Endothelial cell of umbilical vein (primary cell): Measurements from ENCODE around the gene NUP62. TPM values are rescaled to one million over a fixed set of nuclear protein-coding genes. Genes with fewer than 3 reads are reported as not detected.

Experiments used
- BruUV-seq: library from RNA; stranded (reverse); fragments of 400-500 nt; replicated peaks from 2 replicates; lab custom pipeline; 2021; lab: Mats Ljungman, UMichigan
- CTCF ChIA-PET: fragments of 300-600, 350-600 bp; sonication (Branson Sonifier 250); formaldehyde crosslinking; loops from one replicate; lab custom pipeline; 2021; ENCODE audit warnings: antibody characterized with exemption, inconsistent platforms; lab: Charles Lee
- POLR2A ChIA-PET: fragments of 300-600, 350-600 bp; sonication (Branson Sonifier 250); formaldehyde crosslinking; loops from one replicate; lab custom pipeline; 2021; ENCODE audit warnings: antibody characterized with exemption, inconsistent platforms; lab: Charles Lee
- DNase-seq: peaks from one replicate; pipeline ENCODE4 v3.0.0-alpha.2; 2011; ENCODE audit warnings: low read depth, low spot score
- FAIRE-seq: peaks from 2 replicates; lab custom pipeline; 2011; peaks lifted over from hg19 to GRCh38; lab: Jason Lieb, UNC
- H2AFZ ChIP-seq: 2 replicates; pipeline ENCODE4 v1.6.0; 2012; ENCODE audit warnings: low read depth, low read length, control low read depth, inconsistent platforms
- H3K27ac ChIP-seq: 2 replicates; pipeline ENCODE4 v1.5.1; 2011; ENCODE audit warnings: low read depth, mild to moderate bottlenecking, control low read depth, low read length, moderate library complexity; ENCODE audit not compliant: insufficient read depth
- H3K27me3 ChIP-seq, 2 experiments: 2 replicates each; pipeline versions ENCODE4 v1.6.0 to v1.6.1; 2011; ENCODE audit warnings: low read length in 2 of 2, mixed read lengths in 1 of 2; ENCODE audit not compliant: control insufficient read depth in 2 of 2, insufficient read depth in 2 of 2
- H3K36me3 ChIP-seq, 2 experiments: 2 replicates in 1 of 2; 3 replicates in 1 of 2; pipeline ENCODE4 v1.5.1; 2011; ENCODE audit warnings: low read length in 2 of 2, mild to moderate bottlenecking in 1 of 2, moderate library complexity in 1 of 2; ENCODE audit not compliant: control insufficient read depth in 2 of 2, insufficient read depth in 2 of 2; ENCODE audit errors: extremely low read depth in 1 of 2
- H3K4me1 ChIP-seq: 3 replicates; pipeline ENCODE4 v1.5.1; 2011; ENCODE audit warnings: mild to moderate bottlenecking, low read length; ENCODE audit not compliant: control insufficient read depth, insufficient read depth; ENCODE audit errors: extremely low read depth
- H3K4me2 ChIP-seq: 2 replicates; pipeline ENCODE4 v1.6.1; 2011; ENCODE audit warnings: low read length, control low read depth, mixed read lengths; ENCODE audit not compliant: insufficient read depth
- H3K4me3 ChIP-seq, 3 experiments: fragments of 200-600 bp in 1 of 3; sonication (generic), shearing (Covaris generic) in 1 of 3; replicated peaks in 1 of 3; 2 replicates each; pipeline ENCODE4 v1.5.1; 2011 to 2016; ENCODE audit warnings: control low read depth in 3 of 3, low read length in 3 of 3, mild to moderate bottlenecking in 2 of 3, inconsistent platforms in 1 of 3, low read depth in 1 of 3, moderate library complexity in 1 of 3; ENCODE audit not compliant: insufficient read depth in 1 of 3
- H3K79me2 ChIP-seq: 2 replicates; pipeline ENCODE4 v1.6.0; 2012; ENCODE audit warnings: low read length, inconsistent platforms; ENCODE audit not compliant: control insufficient read depth, insufficient read depth
- H3K9ac ChIP-seq: replicated peaks from 2 replicates; pipeline ENCODE3; 2011; ENCODE audit warnings: low read length, control low read depth; ENCODE audit not compliant: insufficient read depth; ENCODE audit errors: extremely low read depth
- H3K9me1 ChIP-seq: replicated peaks from 3 replicates; pipeline ENCODE4 v1.6.0; 2011; ENCODE audit warnings: mild to moderate bottlenecking, low read length; ENCODE audit not compliant: control insufficient read depth, insufficient read depth; ENCODE audit errors: extremely low read depth
- H3K9me3 ChIP-seq: replicated peaks from 2 replicates; pipeline ENCODE4 v1.5.1; 2012; ENCODE audit warnings: low read length, inconsistent platforms; ENCODE audit not compliant: control insufficient read depth, insufficient read depth
- H4K20me1 ChIP-seq: replicated peaks from 2 replicates; pipeline ENCODE3; 2011; ENCODE audit warnings: mild to moderate bottlenecking, low read length; ENCODE audit not compliant: control insufficient read depth, insufficient read depth; ENCODE audit errors: extremely low read depth
- EZH2 ChIP-seq: IDR thresholded peaks from 2 replicates; pipeline ENCODE4 v1.6.1; 2012; ENCODE audit warnings: borderline replicate concordance, low read depth, mild to moderate bottlenecking, moderate library complexity, low read length, inconsistent platforms; ENCODE audit not compliant: severe bottlenecking
- FOS ChIP-seq: IDR thresholded peaks from 2 replicates; pipeline ENCODE4 v1.6.1; 2011; ENCODE audit warnings: mild to moderate bottlenecking, low read length, moderate library complexity, borderline replicate concordance; ENCODE audit not compliant: insufficient read depth
- GATA2 ChIP-seq: IDR thresholded peaks from 2 replicates; pipeline ENCODE4 v1.7.0; 2011; ENCODE audit warnings: low read depth, mild to moderate bottlenecking, moderate library complexity, mixed read lengths, low read length; ENCODE audit not compliant: insufficient read length, insufficient read depth
- JUN ChIP-seq: IDR thresholded peaks from 2 replicates; pipeline ENCODE4 v1.6.1; 2011; ENCODE audit warnings: borderline replicate concordance, low read depth; ENCODE audit not compliant: insufficient read length, insufficient read depth
- MYC ChIP-seq: IDR thresholded peaks from one replicate; pipeline ENCODE4 v1.6.1; 2011; ENCODE audit warnings: mild to moderate bottlenecking, low read depth, low read length
- POLR2A ChIP-seq: IDR thresholded peaks from 2 replicates; pipeline ENCODE4 v1.6.1; 2012; ENCODE audit warnings: low read depth, mild to moderate bottlenecking, control low read depth, low read length
- POLR2AphosphoS5 ChIP-seq: IDR thresholded peaks from 2 replicates; pipeline ENCODE4 v1.6.1; 2012; ENCODE audit warnings: low read depth, mild to moderate bottlenecking, control low read depth, low read length, moderate library complexity; ENCODE audit not compliant: insufficient read depth
- dilution Hi-C: fragments of 300-500 bp; cut with MboI; formaldehyde crosslinking; loops from one replicate; pipeline ENCODE4 v1.15.0; 2019; ENCODE audit warnings: low sequenced_read_pairs; ENCODE audit not compliant: extremely low pct_ligation_motif_present
- intact Hi-C: fragments of 100-400 bp; cut with micrococcal nuclease; formaldehyde crosslinking; loops from one replicate; pipeline ENCODE4 v1.10.0; 2022
- polyA plus RNA-seq, 4 experiments: library from polyadenylated mRNA; depleted of rRNA in 3 of 4; stranded (reverse) in 3 of 4; unstranded in 1 of 4; fragments of >200 nt; gene quantifications; 2 replicates each; pipeline versions ENCODE4 v1.2.1 to v1.2.3, GENCODE V29; 2011 to 2012; ENCODE audit warnings: missing spikeins in 1 of 4
- total RNA-seq: library from RNA; stranded (reverse); gene quantifications from 2 replicates; pipeline ENCODE4 v1.2.3, GENCODE V29; 2021
- TF ChIP-seq, protein P1 (sequence below): IDR thresholded peaks from 2 replicates; pipeline ENCODE4 v1.6.1; 2011; ENCODE audit not compliant: insufficient read depth, insufficient read length
- TF ChIP-seq, protein P2 (sequence below), 2 donors: IDR thresholded peaks; 1 replicate in 1 of 2; 2 replicates in 1 of 2; pipeline ENCODE4 v1.5.1; 2011; ENCODE audit warnings: low read length in 2 of 2, mild to moderate bottlenecking in 2 of 2, moderate library complexity in 2 of 2, control low read depth in 1 of 2, inconsistent platforms in 1 of 2, low read depth in 1 of 2; ENCODE audit not compliant: insufficient read depth in 1 of 2; ENCODE audit errors: extremely low read depth in 1 of 2

The NUP62 gene
- total and polyA plus RNA-seq, 2 donors (not counting 3 experiments of a cell fraction or from before 2014, with no cell fraction given): 32.0 to 93.7 TPM

GRCh38 chr19:49921871-49922795, 7.2 kb downstream of the NUP62 start:
- Histone ChIP-seq H3K9me1 (no peaks in the 10 kb centered on the region), H2AFZ (no peak overlapping the region), H3K36me3 (peaks cover 3 to 25% of the 10 kb centered on the region in 2 experiments), H3K27ac (no peak overlapping the region), H3K4me1 (peaks cover under 1% of the 10 kb centered on the region), H3K9ac (no peak overlapping the region), H3K4me3 (no peak overlapping the region), H4K20me1 (no peaks in the 10 kb centered on the region), H3K9me3 (no peaks in the 10 kb centered on the region), H3K27me3 (no peaks in the 10 kb centered on the region), H3K4me2 (no peak overlapping the region), H3K79me2 (peaks cover 85% of the 10 kb centered on the region)
- ChIA-PET POLR2A (no interaction called here), CTCF (interaction anchor here (1.3 kb wide), 1 partner anchor 27 kb away, joined by 3 read pairs; no protein-coding TSS in a partner anchor)
- intact Hi-C loops (no loop called here), dilution Hi-C loops (no loop called here)
- DNase-seq: no peak
- no peak for TF ChIP-seq EZH2
- no peak for TF ChIP-seq MYC
- TF ChIP-seq, protein P1, sequence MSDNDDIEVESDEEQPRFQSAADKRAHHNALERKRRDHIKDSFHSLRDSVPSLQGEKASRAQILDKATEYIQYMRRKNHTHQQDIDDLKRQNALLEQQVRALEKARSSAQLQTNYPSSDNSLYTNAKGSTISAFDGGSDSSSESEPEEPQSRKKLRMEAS: no peak
- no peak for TF ChIP-seq GATA2
- TF ChIP-seq FOS: no peak
- TF ChIP-seq POLR2A: no peak
- TF ChIP-seq JUN: no peak
- TF ChIP-seq POLR2AphosphoS5: no peak
- TF ChIP-seq, protein P2, sequence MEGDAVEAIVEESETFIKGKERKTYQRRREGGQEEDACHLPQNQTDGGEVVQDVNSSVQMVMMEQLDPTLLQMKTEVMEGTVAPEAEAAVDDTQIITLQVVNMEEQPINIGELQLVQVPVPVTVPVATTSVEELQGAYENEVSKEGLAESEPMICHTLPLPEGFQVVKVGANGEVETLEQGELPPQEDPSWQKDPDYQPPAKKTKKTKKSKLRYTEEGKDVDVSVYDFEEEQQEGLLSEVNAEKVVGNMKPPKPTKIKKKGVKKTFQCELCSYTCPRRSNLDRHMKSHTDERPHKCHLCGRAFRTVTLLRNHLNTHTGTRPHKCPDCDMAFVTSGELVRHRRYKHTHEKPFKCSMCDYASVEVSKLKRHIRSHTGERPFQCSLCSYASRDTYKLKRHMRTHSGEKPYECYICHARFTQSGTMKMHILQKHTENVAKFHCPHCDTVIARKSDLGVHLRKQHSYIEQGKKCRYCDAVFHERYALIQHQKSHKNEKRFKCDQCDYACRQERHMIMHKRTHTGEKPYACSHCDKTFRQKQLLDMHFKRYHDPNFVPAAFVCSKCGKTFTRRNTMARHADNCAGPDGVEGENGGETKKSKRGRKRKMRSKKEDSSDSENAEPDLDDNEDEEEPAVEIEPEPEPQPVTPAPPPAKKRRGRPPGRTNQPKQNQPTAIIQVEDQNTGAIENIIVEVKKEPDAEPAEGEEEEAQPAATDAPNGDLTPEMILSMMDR (IDR thresholded peaks at IDR 0.05; ENCODE audit: extremely low read depth in 1 of 2, insufficient read depth in 1 of 2, low read depth in 1 of 2, low read length in 2 of 2): no peak
- BruUV-seq: no TSS peak
- no peak for FAIRE-seq
